IMR-90 (cell line): ENCODE measurements around the gene CXCL8. TPM values are rescaled to one million over a fixed set of nuclear protein-coding genes. Genes with fewer than 3 reads are reported as not detected.
A peak's percentile ranks its signal among the peaks of the same experiment; 100 is the strongest.

ENCODE experiments used
- ATAC-seq: fragments of 200-7000 bp; cut with Tn5 transposase; 2 replicates; pipeline ENCODE4 v1.9.1; 2020; ENCODE audit warnings: low read depth, mild to moderate bottlenecking, moderate library complexity
- BruUV-seq: library from RNA; stranded (reverse); fragments of 400-500 nt; replicated peaks from 2 replicates; lab custom pipeline; 2021; lab: Mats Ljungman, UMichigan
- CTCF ChIA-PET: fragments of 300-600 bp; formaldehyde crosslinking; extraction: SDS; loops from one replicate; lab custom pipeline; 2021; ENCODE audit warnings: antibody characterized with exemption; lab: Yijun Ruan, JAX
- POLR2A ChIA-PET: fragments of 300-600 bp; sonication (Branson Sonifier 250); formaldehyde crosslinking; loops from one replicate; lab custom pipeline; 2022; ENCODE audit warnings: antibody characterized with exemption; ENCODE audit not compliant: unreplicated experiment; lab: Charles Lee
- DNase-seq: peaks from one replicate; pipeline ENCODE4 v3.0.0; 2013
- H2AFZ ChIP-seq: replicated peaks from 2 replicates; pipeline ENCODE3; 2013; ENCODE audit warnings: low read length, mild to moderate bottlenecking; ENCODE audit not compliant: poor library complexity
- H2AK5ac ChIP-seq: 2 replicates; pipeline ENCODE4 v1.6.1; 2013; ENCODE audit warnings: low read depth, low read length, inconsistent platforms
- H2AK9ac ChIP-seq: replicated peaks from 2 replicates; pipeline ENCODE3; 2013; ENCODE audit warnings: mild to moderate bottlenecking, low read depth, low read length, moderate library complexity; ENCODE audit not compliant: poor library complexity
- H2BK120ac ChIP-seq: 2 replicates; pipeline ENCODE4 v1.6.1; 2013; ENCODE audit warnings: low read depth, low read length, inconsistent platforms
- H2BK15ac ChIP-seq: 3 replicates; pipeline ENCODE4 v1.6.1; 2013; ENCODE audit warnings: low read depth, low read length, inconsistent platforms
- H2BK20ac ChIP-seq: 2 replicates; pipeline ENCODE4 v1.6.1; 2013; ENCODE audit warnings: low read depth, mild to moderate bottlenecking, inconsistent platforms, low read length, moderate library complexity
- H2BK5ac ChIP-seq: 2 replicates; pipeline ENCODE4 v1.6.1; 2013; ENCODE audit warnings: mild to moderate bottlenecking, low read depth, low read length, inconsistent platforms; ENCODE audit not compliant: poor library complexity, severe bottlenecking
- H3K14ac ChIP-seq: replicated peaks from 2 replicates; pipeline ENCODE4 v1.6.1; 2013; ENCODE audit warnings: low read depth, low read length, inconsistent platforms
- H3K18ac ChIP-seq: 2 replicates; pipeline ENCODE4 v1.6.1; 2013; ENCODE audit warnings: low read depth, low read length, control low read depth
- H3K23ac ChIP-seq: 2 replicates; pipeline ENCODE4 v1.6.1; 2013; ENCODE audit warnings: low read depth, low read length, inconsistent platforms
- H3K27ac ChIP-seq: 2 replicates; pipeline ENCODE4 v1.5.1; 2013; ENCODE audit warnings: mild to moderate bottlenecking, control low read depth, low read length; ENCODE audit not compliant: insufficient read depth
- H3K27me3 ChIP-seq: 2 replicates; pipeline ENCODE4 v1.6.1; 2013; ENCODE audit warnings: low read length; ENCODE audit not compliant: control insufficient read depth, insufficient read depth
- H3K36me3 ChIP-seq: 2 replicates; pipeline ENCODE4 v1.6.1; 2013; ENCODE audit warnings: low read length, mixed read lengths; ENCODE audit not compliant: control insufficient read depth, insufficient read depth
- H3K4ac ChIP-seq: 2 replicates; pipeline ENCODE4 v1.6.1; 2013; ENCODE audit warnings: low read depth, low read length, inconsistent platforms
- H3K4me1 ChIP-seq: 2 replicates; pipeline ENCODE4 v1.6.1; 2013; ENCODE audit warnings: low read length, mixed read lengths; ENCODE audit not compliant: control insufficient read depth, insufficient read depth
- H3K4me2 ChIP-seq: 2 replicates; pipeline ENCODE4 v1.6.1; 2013; ENCODE audit warnings: low read depth, mild to moderate bottlenecking, control low read depth, low read length, moderate library complexity
- H3K4me3 ChIP-seq: 2 replicates; pipeline ENCODE4 v1.5.1; 2013; ENCODE audit warnings: low read depth, mild to moderate bottlenecking, control low read depth, low read length, moderate library complexity; ENCODE audit not compliant: insufficient read depth
- H3K56ac ChIP-seq: 2 replicates; pipeline ENCODE4 v1.6.1; 2013; ENCODE audit warnings: low read length, inconsistent platforms; ENCODE audit not compliant: insufficient read depth; ENCODE audit errors: extremely low read depth
- H3K79me1 ChIP-seq, 2 experiments: 2 replicates each; pipeline ENCODE4 v1.6.1; 2013; ENCODE audit warnings: low read length in 2 of 2, inconsistent platforms in 1 of 2, low read depth in 1 of 2
- H3K9ac ChIP-seq: 2 replicates; pipeline ENCODE4 v1.6.1; 2013; ENCODE audit warnings: low read depth, low read length, control low read depth
- H3K9me1 ChIP-seq: 2 replicates; pipeline ENCODE4 v1.6.1; 2013; ENCODE audit warnings: low read length, inconsistent platforms; ENCODE audit not compliant: insufficient read depth
- H3K9me3 ChIP-seq: 2 replicates; pipeline ENCODE4 v1.6.1; 2013; ENCODE audit warnings: low read length; ENCODE audit not compliant: control insufficient read depth, insufficient read depth
- H4K20me1 ChIP-seq: 2 replicates; pipeline ENCODE4 v1.6.1; 2013; ENCODE audit warnings: low read length, inconsistent platforms; ENCODE audit not compliant: insufficient read depth
- H4K5ac ChIP-seq: 2 replicates; pipeline ENCODE4 v1.6.1; 2013; ENCODE audit warnings: mild to moderate bottlenecking, low read depth, low read length, control low read depth
- H4K8ac ChIP-seq, 2 experiments: 2 replicates each; pipeline ENCODE4 v1.6.1; 2013; ENCODE audit warnings: low read depth in 2 of 2, low read length in 2 of 2, control low read depth in 1 of 2, inconsistent platforms in 1 of 2
- H4K91ac ChIP-seq: 2 replicates; pipeline ENCODE4 v1.6.1; 2013; ENCODE audit warnings: low read depth, low read length, inconsistent platforms; ENCODE audit not compliant: insufficient read depth
- CEBPB ChIP-seq: IDR thresholded peaks from 2 replicates; pipeline ENCODE4 v1.6.1; 2012; ENCODE audit warnings: low read depth, low read length, improper control_type of control experiment
- MAZ ChIP-seq: IDR thresholded peaks from 2 replicates; pipeline ENCODE4 v1.6.1; 2012; ENCODE audit warnings: low read depth, mild to moderate bottlenecking, low read length, improper control_type of control experiment, moderate library complexity, borderline replicate concordance
- RCOR1 ChIP-seq: IDR thresholded peaks from 2 replicates; pipeline ENCODE4 v1.6.1; 2012; ENCODE audit warnings: mild to moderate bottlenecking, low read length, improper control_type of control experiment; ENCODE audit not compliant: insufficient replicate concordance
- WGBS, 2 experiments: methylation state at CpG; one replicate each; pipeline versions ENCODE4 v1.1.5 to v1.1.7; 2013; ENCODE audit warnings: missing lambda C conversion rate in 2 of 2; ENCODE audit not compliant: insufficient read length in 1 of 2; ENCODE audit errors: extremely low coverage in 2 of 2; 5-methylcytosine and 5-hydroxymethylcytosine counted together
- dilution Hi-C: fragments of 300-500 bp; cut with HindIII; formaldehyde crosslinking; loops from one replicate; pipeline ENCODE4 v1.14.3; 2018; ENCODE audit warnings: low sequenced_read_pairs; ENCODE audit not compliant: unreplicated experiment
- in situ Hi-C: fragments of 300-500 bp; cut with MboI; formaldehyde crosslinking; loops from 3 replicates; pipeline ENCODE4 v1.14.3; 2019; ENCODE audit warnings: low sequenced_read_pairs, inconsistent platforms, mixed read lengths
- intact Hi-C: fragments of 100-400 bp; cut with micrococcal nuclease; formaldehyde crosslinking; loops from 2 replicates; pipeline ENCODE4 v1.10.0; 2022
- polyA plus RNA-seq, 3 experiments: library from polyadenylated mRNA; depleted of rRNA; stranded (reverse); fragments of >200 nt; gene quantifications; 2 replicates each; pipeline ENCODE4 v1.2.3, GENCODE V29; 2012; ENCODE audit warnings: low replicate concordance in 1 of 3
- total RNA-seq: library from RNA; depleted of rRNA; stranded (reverse); fragments of >200 nt; gene quantifications from 2 replicates; pipeline ENCODE4 v1.2.3, GENCODE V29; 2012

Gene CXCL8
- total and polyA plus RNA-seq, 2 of the 4 experiments (the other 2 are of a cell fraction): 2.2 to 2.7 TPM

DNA sequence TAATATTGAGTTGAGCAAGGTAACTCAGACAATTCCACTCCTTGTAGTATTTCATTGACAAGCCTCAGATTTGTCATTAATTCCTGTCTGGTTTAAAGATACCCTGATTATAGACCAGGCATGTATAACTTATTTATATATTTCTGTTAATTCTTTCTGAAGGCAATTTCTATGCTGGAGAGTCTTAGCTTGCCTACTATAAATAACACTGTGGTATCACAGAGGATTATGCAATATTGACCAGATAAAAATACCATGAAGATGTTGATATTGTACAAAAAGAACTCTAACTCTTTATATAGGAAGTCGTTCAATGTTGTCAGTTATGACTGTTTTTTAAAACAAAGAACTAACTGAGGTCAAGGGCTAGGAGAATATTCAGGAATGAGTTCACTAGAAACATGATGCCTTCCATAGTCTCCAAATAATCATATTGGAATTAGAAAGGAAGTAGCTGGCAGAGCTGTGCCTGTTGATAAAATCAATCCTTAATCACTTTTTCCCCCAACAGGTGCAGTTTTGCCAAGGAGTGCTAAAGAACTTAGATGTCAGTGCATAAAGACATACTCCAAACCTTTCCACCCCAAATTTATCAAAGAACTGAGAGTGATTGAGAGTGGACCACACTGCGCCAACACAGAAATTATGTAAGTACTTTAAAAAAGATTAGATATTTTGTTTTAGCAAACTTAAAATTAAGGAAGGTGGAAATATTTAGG lies 821 bp downstream of the CXCL8 start:
- Histone ChIP-seq H3K9ac (no peak overlapping the region), H3K18ac (no peak overlapping the region), H3K56ac (no peak overlapping the region), H3K14ac (no peak overlapping the region), H3K4me2 (no peak overlapping the region), H3K27me3 (no peaks in the 10 kb centered on the region), H4K8ac (no peak overlapping the region), H2BK20ac (no peak overlapping the region), H4K20me1 (no peaks in the 10 kb centered on the region), H3K79me1 (no peaks in the 10 kb centered on the region), H3K9me3 (no peaks in the 10 kb centered on the region), H3K27ac (no peak overlapping the region), H4K5ac (no peak overlapping the region), H3K4me3 (no peak overlapping the region), H4K91ac (no peak overlapping the region), H2BK15ac (no peak overlapping the region; the same call in 2 of the 3 replicates), H2AK5ac (no peak overlapping the region), H2AFZ (no peak overlapping the region), H2BK120ac (no peak overlapping the region), H3K4me1 (no peaks in the 10 kb centered on the region), H2BK5ac (no peak overlapping the region), H3K23ac (no peak overlapping the region), H3K9me1 (0 out of 2 replicates have a peak, but pooled peaks cover 4% of the 10 kb centered on the region), H3K36me3 (no peaks in the 10 kb centered on the region; the same call in 1 of the 2 replicates), H2AK9ac (no peak overlapping the region), H3K4ac (no peak overlapping the region)
- ChIA-PET POLR2A (no interaction called here), CTCF (interaction anchor here (0.7 to 1.5 kb wide), 2 partner anchors 61 to 393 kb away, joined by 3 read pairs; no protein-coding TSS in a partner anchor)
- BruUV-seq: no TSS peak
- in situ Hi-C loops: no loop called here
- no peak for TF ChIP-seq MAZ
- TF ChIP-seq CEBPB: peak; percentile 78
- no peak for TF ChIP-seq RCOR1
- dilution Hi-C loops: no loop called here
- intact Hi-C loops: no loop called here
- DNase-seq (peak; percentile 29), ATAC-seq (no peak)
- WGBS, 2 experiments: no CpG with 5 or more reads among the region's 2 CpGs
